Mucosa of rectum (tissue), 2 donors: ENCODE results near the gene ALG1L2.
"Not testable (repeated sequence)": the region's sequence is repeated elsewhere in the genome, so short reads cannot be mapped to it uniquely, and the experiment has no call there.

Experiments
- H3K27ac ChIP-seq, 2 donors: one replicate each; pipeline ENCODE4 v1.7.0; 2013; ENCODE audit warnings: inconsistent platforms in 2 of 2, low read depth in 2 of 2, low read length in 2 of 2
- H3K27me3 ChIP-seq, 2 donors: one replicate each; pipeline ENCODE4 v1.7.0; 2013; ENCODE audit warnings: low read length in 2 of 2; ENCODE audit not compliant: control insufficient read depth in 2 of 2, insufficient read depth in 2 of 2
- H3K36me3 ChIP-seq, 2 donors: one replicate each; pipeline ENCODE4 v1.7.0; 2013; ENCODE audit warnings: low read length in 2 of 2; ENCODE audit not compliant: control insufficient read depth in 2 of 2, insufficient read depth in 2 of 2
- H3K4me1 ChIP-seq, 2 donors: one replicate each; pipeline ENCODE4 v1.7.0; 2013; ENCODE audit warnings: low read length in 2 of 2, mild to moderate bottlenecking in 1 of 2; ENCODE audit not compliant: control insufficient read depth in 2 of 2, insufficient read depth in 2 of 2
- H3K4me3 ChIP-seq, 2 donors: one replicate each; pipeline ENCODE4 v1.7.0; 2013; ENCODE audit warnings: low read length in 2 of 2
- H3K9ac ChIP-seq, 2 donors: one replicate each; pipeline ENCODE4 v1.7.0; 2013; ENCODE audit warnings: low read length in 2 of 2, low read depth in 1 of 2, mild to moderate bottlenecking in 1 of 2
- H3K9me3 ChIP-seq, 2 donors: one replicate each; pipeline ENCODE4 v1.7.0; 2013; ENCODE audit warnings: low read length in 2 of 2; ENCODE audit not compliant: control insufficient read depth in 2 of 2
- donor health status: healthy.
- donor health status: Normal muscosa, but diverticular disease.

Gene ALG1L2

DNA sequence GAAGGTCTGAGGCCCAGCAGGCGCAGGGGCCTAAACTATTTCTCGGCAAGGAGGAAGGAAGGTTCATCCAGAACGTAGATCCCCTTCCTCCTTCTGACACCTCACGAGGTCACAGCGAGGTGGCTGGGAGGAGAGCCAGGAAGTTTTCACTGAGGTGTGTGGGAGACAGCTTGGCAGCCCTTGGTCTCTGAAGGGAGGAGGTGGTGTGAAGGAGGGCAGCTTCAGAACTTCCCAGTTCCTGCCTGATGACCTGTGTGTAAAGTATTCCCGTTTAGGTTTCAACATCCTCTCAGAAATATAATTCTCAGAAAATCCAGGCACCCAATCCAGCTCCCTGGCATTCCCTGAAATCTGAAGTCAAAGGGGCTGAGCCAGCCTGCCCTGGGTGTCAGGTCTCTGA is 22.9 kb upstream of the ALG1L2 start:
- H3K27me3 ChIP-seq = not testable (repeated sequence)

DNA sequence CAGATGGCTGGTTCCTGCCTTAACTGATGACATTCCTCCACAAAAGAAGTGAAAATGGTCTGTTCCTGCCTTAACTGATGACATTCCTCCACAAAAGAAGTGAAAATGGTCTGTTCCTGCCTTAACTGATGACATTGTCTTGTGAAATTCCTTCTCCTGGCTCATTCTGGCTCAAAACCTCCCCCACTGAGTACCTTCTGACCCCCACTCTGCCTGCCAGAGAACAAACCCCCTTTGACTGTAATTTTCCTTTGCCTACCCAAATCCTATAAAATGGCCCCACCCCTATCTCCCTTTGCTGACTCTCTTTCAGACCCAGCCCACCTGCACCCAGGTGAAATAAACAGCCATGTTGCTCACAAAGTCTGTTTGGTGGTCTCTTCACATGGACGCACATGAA is 22.5 kb upstream of the ALG1L2 start:
- H3K4me1 ChIP-seq, H3K4me3 ChIP-seq, H3K27ac ChIP-seq, H3K9ac ChIP-seq, H3K36me3 ChIP-seq, H3K9me3 ChIP-seq, H3K27me3 ChIP-seq: not testable (repeated sequence)

More for the DNA sequence above, 22.9 kb upstream of the ALG1L2 start:
- H3K4me1 ChIP-seq, H3K9ac ChIP-seq, H3K27ac ChIP-seq, H3K9me3 ChIP-seq, H3K36me3 ChIP-seq, H3K4me3 ChIP-seq: not testable (repeated sequence)

DNA sequence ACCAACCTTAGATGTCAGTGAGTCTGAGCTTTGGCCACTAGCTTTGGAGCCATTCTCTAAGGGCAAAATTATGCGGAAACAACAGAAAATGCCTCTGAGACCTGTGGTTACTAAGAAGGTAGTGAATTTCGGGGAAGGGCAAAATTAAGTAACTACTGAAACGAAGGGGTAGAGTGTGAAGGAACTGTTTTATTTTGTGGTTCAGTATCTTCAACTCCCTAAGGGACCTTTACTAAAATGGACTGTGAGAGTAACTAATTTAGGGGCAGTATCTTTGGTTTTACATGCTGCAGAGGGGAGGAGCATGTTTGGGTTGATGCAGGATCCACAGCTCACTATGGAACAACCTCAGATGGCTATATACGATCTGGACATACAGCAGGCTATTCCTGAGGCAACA is 8.0 kb upstream of the ALG1L2 start:
- H3K9me3 ChIP-seq = no peaks in the 10 kb centered on the region

DNA sequence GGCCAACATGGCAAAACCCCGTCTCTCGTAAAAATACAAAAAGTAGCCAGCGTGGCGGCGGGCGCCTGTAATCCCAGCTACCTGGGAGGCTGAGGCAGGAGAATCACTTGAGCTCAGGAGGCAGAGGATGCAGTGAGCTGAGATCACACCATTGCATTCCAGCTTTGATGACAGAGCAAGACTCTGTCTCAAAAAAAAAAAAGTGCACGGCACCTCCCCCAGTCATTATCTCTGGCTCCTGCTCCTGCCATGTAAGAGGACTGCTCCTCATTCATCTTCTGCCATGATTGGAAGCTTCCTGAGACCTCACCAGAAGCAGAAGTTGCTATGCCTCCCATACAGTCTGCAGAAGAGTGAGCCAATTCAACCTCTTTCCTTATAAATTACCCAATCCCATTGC is 4.0 kb upstream of the ALG1L2 start:
- Histone ChIP-seq H3K4me1 (no peaks in the 10 kb centered on the region), H3K27me3 (no peaks in the 10 kb centered on the region), H3K27ac (no peak overlapping the region), H3K9me3 (no peaks in the 10 kb centered on the region), H3K9ac (no peak overlapping the region), H3K36me3 (no peaks in the 10 kb centered on the region), H3K4me3 (no peak overlapping the region)

More for the DNA sequence above, 8.0 kb upstream of the ALG1L2 start:
- no peak overlapping the region for H3K4me3 ChIP-seq
- no peaks in the 10 kb centered on the region for H3K27me3 ChIP-seq
- H3K4me1 ChIP-seq = no peaks in the 10 kb centered on the region
- no peak overlapping the region for H3K27ac ChIP-seq
- H3K36me3 ChIP-seq = no peaks in the 10 kb centered on the region
- no peak overlapping the region for H3K9ac ChIP-seq

DNA sequence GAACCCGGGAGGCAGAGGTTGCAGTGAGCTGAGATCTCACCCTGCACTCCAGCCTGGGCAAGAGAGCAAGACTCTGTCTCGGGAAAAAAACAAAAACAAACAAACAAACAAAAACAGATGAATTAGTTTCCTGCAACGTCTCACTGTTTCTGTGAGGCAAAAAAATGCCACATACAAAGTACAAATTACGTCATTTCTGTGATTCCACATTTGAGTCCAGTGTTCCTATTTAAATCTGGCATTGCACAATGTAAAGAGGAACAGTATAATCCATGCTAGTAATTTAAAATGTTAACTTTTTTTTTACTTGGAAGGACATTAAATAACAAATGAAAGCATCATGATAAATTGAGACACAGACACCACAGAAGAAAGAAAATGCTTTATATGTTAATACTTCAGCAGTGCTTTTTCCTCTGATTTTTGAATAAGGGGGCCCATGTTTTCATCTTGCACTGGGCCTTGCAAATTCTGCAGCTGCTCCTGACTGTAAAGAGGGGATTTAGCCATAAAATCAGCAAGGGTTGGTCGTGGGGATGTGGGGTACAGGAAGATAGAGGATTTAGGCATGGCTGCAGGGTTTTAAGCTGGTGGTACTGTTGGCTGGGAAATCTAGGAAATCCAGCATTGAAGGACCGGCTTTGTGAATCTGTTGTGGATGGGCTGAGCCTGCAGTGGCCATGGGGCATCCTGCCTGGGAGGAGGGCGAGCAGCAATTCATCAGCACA is 1.9 kb downstream of the ALG1L2 start:
- H3K4me1 ChIP-seq, H3K4me3 ChIP-seq, H3K9me3 ChIP-seq, H3K27me3 ChIP-seq, H3K27ac ChIP-seq, H3K36me3 ChIP-seq, H3K9ac ChIP-seq: not testable (repeated sequence)

DNA sequence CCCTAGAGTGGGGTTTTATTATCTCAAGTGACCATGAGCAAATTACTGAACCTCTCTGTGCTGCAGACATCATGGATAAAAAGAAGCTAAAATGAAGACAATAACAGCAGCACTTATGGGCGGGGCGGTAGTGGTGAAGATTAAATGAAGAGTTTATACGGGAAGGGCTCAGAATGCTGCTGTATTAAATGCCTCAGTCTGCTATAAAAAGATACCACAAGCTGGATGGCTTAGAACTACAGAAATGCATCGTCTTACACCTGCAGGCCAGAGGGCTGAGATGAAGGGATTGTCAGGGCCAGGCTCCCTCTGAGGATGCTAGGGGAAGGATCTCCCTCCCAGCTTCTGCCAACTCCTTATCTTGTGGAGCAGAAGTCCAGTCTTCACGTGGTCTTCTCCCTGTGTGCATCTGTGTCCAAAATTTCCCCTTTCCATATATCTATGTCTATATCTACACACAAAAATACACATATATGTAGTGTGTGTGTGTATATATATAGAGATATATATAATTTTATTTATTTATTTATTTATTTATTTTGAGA is 2.9 kb downstream of the ALG1L2 start:
- Histone ChIP-seq H3K4me1 (no peaks in the 10 kb centered on the region), H3K27me3 (no peaks in the 10 kb centered on the region), H3K27ac (no peak overlapping the region), H3K36me3 (no peaks in the 10 kb centered on the region), H3K4me3 (no peak overlapping the region), H3K9ac (no peak overlapping the region), H3K9me3 (no peaks in the 10 kb centered on the region)

DNA sequence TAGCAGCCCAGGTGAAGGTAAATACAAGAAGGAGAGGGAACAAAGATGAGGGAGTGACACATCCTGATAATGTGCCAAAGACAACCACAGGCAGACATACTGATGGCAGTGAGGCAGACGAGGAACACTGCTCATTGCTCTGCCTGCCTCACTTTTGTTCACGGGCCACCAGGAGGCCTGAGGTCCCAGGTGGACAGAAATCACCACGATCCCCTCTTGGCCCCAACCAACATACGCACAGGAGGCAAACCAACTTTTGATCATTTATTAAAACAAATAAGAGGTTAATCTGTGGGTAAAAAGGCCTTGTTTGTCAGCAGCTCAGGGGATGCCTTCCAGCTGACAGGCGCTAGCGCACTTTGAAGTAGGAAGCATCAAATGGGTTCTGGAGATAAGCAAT is 4.2 kb downstream of the ALG1L2 start:
- no peak overlapping the region for H3K9ac ChIP-seq
- H3K4me3 ChIP-seq = no peak overlapping the region
- no peaks in the 10 kb centered on the region for H3K36me3 ChIP-seq
- no peaks in the 10 kb centered on the region for H3K9me3 ChIP-seq
- no peaks in the 10 kb centered on the region for H3K27me3 ChIP-seq
- no peak overlapping the region for H3K27ac ChIP-seq
- H3K4me1 ChIP-seq = no peaks in the 10 kb centered on the region

DNA sequence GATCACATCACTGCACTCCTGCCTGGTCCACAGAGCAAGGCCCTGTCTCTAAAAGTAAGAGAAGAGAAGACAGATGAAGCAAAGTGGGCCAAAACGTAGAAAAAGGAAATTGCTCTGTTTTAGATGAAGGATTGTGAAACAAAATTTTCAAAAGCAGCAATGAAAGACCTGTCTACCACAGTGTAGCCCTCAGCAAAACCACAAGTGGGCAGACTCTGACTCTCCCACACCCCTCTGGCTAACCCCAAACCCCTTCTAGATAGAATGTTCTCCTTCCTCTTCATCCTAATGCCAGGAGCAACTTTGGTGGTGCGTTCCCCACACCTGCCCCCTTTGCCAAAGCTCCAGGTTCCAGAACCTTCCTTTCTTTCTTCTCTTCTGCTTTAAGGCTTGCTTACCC is 5.0 kb downstream of the ALG1L2 start:
- not testable (repeated sequence) for H3K27ac ChIP-seq, H3K27me3 ChIP-seq, H3K4me3 ChIP-seq, H3K9ac ChIP-seq, H3K9me3 ChIP-seq, H3K4me1 ChIP-seq, H3K36me3 ChIP-seq

DNA sequence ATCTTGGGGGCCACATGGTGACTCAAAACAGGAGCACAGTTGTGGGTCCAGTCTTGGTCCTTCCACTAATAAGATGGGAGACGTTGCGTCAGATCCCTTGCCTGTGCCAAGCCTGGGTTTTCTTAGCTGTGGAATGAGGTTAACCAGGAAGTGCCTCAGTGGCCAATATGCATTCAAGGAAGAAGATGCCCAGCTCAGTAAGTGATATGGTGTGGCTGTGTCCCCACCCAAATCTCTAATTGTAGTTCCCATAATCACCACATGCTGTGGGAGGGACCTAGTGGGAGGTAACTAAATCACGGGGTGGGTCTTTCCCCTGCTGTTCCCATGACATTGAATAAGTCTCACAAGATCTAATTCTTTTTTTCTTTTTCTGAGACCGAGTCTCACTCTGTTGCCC is 6.4 kb downstream of the ALG1L2 start:
- no peaks in the 10 kb centered on the region for H3K9me3 ChIP-seq
- H3K4me1 ChIP-seq = no peaks in the 10 kb centered on the region
- H3K36me3 ChIP-seq = no peaks in the 10 kb centered on the region
- no peak overlapping the region for H3K4me3 ChIP-seq
- H3K27me3 ChIP-seq = no peaks in the 10 kb centered on the region
- H3K9ac ChIP-seq = no peak overlapping the region
- H3K27ac ChIP-seq = no peak overlapping the region

DNA sequence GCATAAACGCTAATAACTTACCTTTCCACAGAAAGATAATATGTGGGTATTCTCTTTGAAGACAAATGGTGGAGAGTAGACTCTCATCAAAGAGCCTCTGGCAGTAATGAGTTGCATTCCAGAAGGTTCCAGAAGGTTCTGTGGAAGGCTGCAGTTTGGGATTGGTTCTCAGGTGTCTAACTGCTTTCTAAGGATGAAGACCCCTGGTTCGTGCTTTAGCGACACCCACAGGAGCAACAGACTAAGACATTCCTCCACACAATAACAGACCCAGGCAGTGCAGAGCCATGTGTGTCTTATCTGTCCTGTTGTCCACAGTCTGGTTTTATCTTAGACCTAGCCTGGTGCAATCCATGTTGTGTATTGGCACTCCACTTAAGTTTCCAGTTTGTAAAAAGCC is 9.1 kb downstream of the ALG1L2 start:
- not testable (repeated sequence) for H3K4me3 ChIP-seq, H3K27me3 ChIP-seq, H3K4me1 ChIP-seq, H3K36me3 ChIP-seq, H3K27ac ChIP-seq, H3K9ac ChIP-seq, H3K9me3 ChIP-seq
